WTC11 (cell line): ENCODE data around the gene B3GAT3. TPM values are rescaled to one million over a fixed set of nuclear protein-coding genes. Genes with fewer than 3 reads are reported as not detected.

ENCODE experiments used
- ATAC-seq: fragments of 200-7000 bp; cut with Tn5 transposase; 2 replicates; pipeline ENCODE4 v1.10.0; 2021; ENCODE audit warnings: mild to moderate bottlenecking, moderate library complexity
- CTCF ChIA-PET: fragments of 300-600 bp; sonication (Branson Sonifier 250); formaldehyde crosslinking; loops from one replicate; lab custom pipeline; 2021; ENCODE audit warnings: antibody characterized with exemption; lab: Charles Lee
- POLR2A ChIA-PET: fragments of 350-600 bp; sonication (Branson Sonifier 250); formaldehyde crosslinking; loops from one replicate; lab custom pipeline; 2021; ENCODE audit warnings: antibody characterized with exemption; lab: Charles Lee
- DNase-seq: peaks from one replicate; pipeline ENCODE4 v3.0.0; 2021; ENCODE audit warnings: low spot score
- H3K27ac Mint-ChIP-seq: 2 replicates; pipeline ENCODE4 v1.8.0; 2021; ENCODE audit warnings: mixed read lengths
- H3K27me3 Mint-ChIP-seq: 2 replicates; pipeline ENCODE4 v1.8.0; 2021; ENCODE audit warnings: low read depth, mild to moderate bottlenecking, moderate library complexity, mixed read lengths
- H3K36me3 Mint-ChIP-seq: 2 replicates; pipeline ENCODE4 v1.8.0; 2021; ENCODE audit warnings: mixed read lengths
- H3K4me1 Mint-ChIP-seq: 2 replicates; pipeline ENCODE4 v1.8.0; 2022; ENCODE audit warnings: mixed read lengths
- H3K4me3 Mint-ChIP-seq: 2 replicates; pipeline ENCODE4 v1.8.0; 2021; ENCODE audit warnings: mild to moderate bottlenecking, moderate library complexity, mixed read lengths
- H3K9me3 Mint-ChIP-seq: 2 replicates; pipeline ENCODE4 v1.8.0; 2021; ENCODE audit warnings: mixed read lengths
- FOXK1 ChIP-seq: sonication (generic); formaldehyde crosslinking; IDR thresholded peaks from 2 replicates; pipeline ENCODE4 v1.8.0; 2022; ENCODE audit warnings: mild to moderate bottlenecking, moderate library complexity, missing genetic modification reagents
- GABPB1 ChIP-seq: sonication (generic); formaldehyde crosslinking; IDR thresholded peaks from 2 replicates; pipeline ENCODE4 v1.8.1; 2023; ENCODE audit warnings: mild to moderate bottlenecking, missing genetic modification reagents
- GTF2I ChIP-seq: fragments of 250-450 bp; sonication (Bioruptor Pico); conservative IDR thresholded peaks from 2 replicates; pipeline ENCODE4 v1.4.0; 2021; ENCODE audit warnings: mild to moderate bottlenecking
- HMGA2 ChIP-seq: fragments of 250-450 bp; sonication (Bioruptor Pico); IDR thresholded peaks from 2 replicates; pipeline ENCODE4 v1.4.0; 2021; ENCODE audit warnings: mild to moderate bottlenecking, moderate library complexity
- KAT7 ChIP-seq: sonication (generic); formaldehyde crosslinking; IDR thresholded peaks from 2 replicates; pipeline ENCODE4 v1.8.1; 2023; ENCODE audit warnings: missing genetic modification reagents, mild to moderate bottlenecking, borderline replicate concordance
- MYBL2 ChIP-seq: sonication (generic); formaldehyde crosslinking; IDR thresholded peaks from 2 replicates; pipeline ENCODE4 v1.8.1; 2023; ENCODE audit warnings: mild to moderate bottlenecking, moderate library complexity, missing genetic modification reagents
- NFYB ChIP-seq: sonication (generic); formaldehyde crosslinking; conservative IDR thresholded peaks from 2 replicates; pipeline ENCODE4 v1.8.0; 2022; ENCODE audit warnings: low read depth, missing genetic modification reagents
- OVOL2 ChIP-seq: fragments of 250-450 bp; sonication (Bioruptor Pico); IDR thresholded peaks from 2 replicates; pipeline ENCODE4 v1.9.0; 2021; ENCODE audit warnings: mild to moderate bottlenecking, borderline replicate concordance
- PREB ChIP-seq: sonication (generic); formaldehyde crosslinking; IDR thresholded peaks from 2 replicates; pipeline ENCODE4 v1.8.1; 2022; ENCODE audit warnings: mild to moderate bottlenecking, missing genetic modification reagents, moderate library complexity, borderline replicate concordance
- PRRX2 ChIP-seq: fragments of 250-450 bp; sonication (Bioruptor Pico); IDR thresholded peaks from 2 replicates; pipeline ENCODE4 v1.8.0; 2021; ENCODE audit warnings: mild to moderate bottlenecking
- RELA ChIP-seq: sonication (generic); formaldehyde crosslinking; IDR thresholded peaks from 2 replicates; pipeline ENCODE4 v1.8.1; 2022; ENCODE audit warnings: missing genetic modification reagents, mild to moderate bottlenecking, borderline replicate concordance
- RORB ChIP-seq: fragments of 250-450 bp; sonication (Bioruptor Pico); IDR thresholded peaks from 2 replicates; pipeline ENCODE4 v1.9.0; 2021; ENCODE audit warnings: mild to moderate bottlenecking
- USF1 ChIP-seq: sonication (generic); formaldehyde crosslinking; IDR thresholded peaks from 2 replicates; pipeline ENCODE4 v1.8.0; 2022; ENCODE audit warnings: mild to moderate bottlenecking, missing genetic modification reagents
- ZBTB21 ChIP-seq: sonication (generic); formaldehyde crosslinking; IDR thresholded peaks from 2 replicates; pipeline ENCODE4 v1.8.1; 2023; ENCODE audit warnings: mild to moderate bottlenecking, missing genetic modification reagents, borderline replicate concordance
- total RNA-seq: library from RNA; stranded (reverse); gene quantifications from 3 replicates; pipeline ENCODE4 v1.2.3, GENCODE V29; 2021
- TF ChIP-seq, protein P1 (sequence below): sonication (generic); formaldehyde crosslinking; IDR thresholded peaks from 2 replicates; pipeline ENCODE4 v1.8.1; 2022; ENCODE audit warnings: low read depth, mild to moderate bottlenecking, moderate library complexity, missing genetic modification reagents, borderline replicate concordance
- TF ChIP-seq, protein P2 (sequence below): sonication (generic); formaldehyde crosslinking; IDR thresholded peaks from 2 replicates; pipeline ENCODE4 v1.8.1; 2023; ENCODE audit warnings: mild to moderate bottlenecking, missing genetic modification reagents, moderate library complexity
- TF ChIP-seq, protein P3 (sequence below): sonication (generic); formaldehyde crosslinking; IDR thresholded peaks from 2 replicates; pipeline ENCODE4 v1.8.0; 2023; ENCODE audit warnings: missing genetic modification reagents, mild to moderate bottlenecking, borderline replicate concordance
- TF ChIP-seq, protein P4 (sequence below): fragments of 250-450 bp; sonication (Bioruptor Pico); conservative IDR thresholded peaks from 2 replicates; pipeline ENCODE4 v1.9.0; 2021; ENCODE audit warnings: mild to moderate bottlenecking
- TF ChIP-seq, protein P5 (sequence below): fragments of 250-450 bp; sonication (Bioruptor Pico); IDR thresholded peaks from 2 replicates; pipeline ENCODE4 v1.8.0; 2021; ENCODE audit warnings: mild to moderate bottlenecking
- TF ChIP-seq, protein P6 (sequence below): sonication (generic); formaldehyde crosslinking; IDR thresholded peaks from 2 replicates; pipeline ENCODE4 v1.8.0; 2022; ENCODE audit warnings: mild to moderate bottlenecking, missing genetic modification reagents

B3GAT3 gene
- total RNA-seq, 1 experiment from 2014 or later = 43.9 TPM

- no peak for TF ChIP-seq USF1 (CRISPR knock-in tag)
Measured at GRCh38 chr11:62579252-62579651, 42.5 kb downstream of the B3GAT3 start (continued).

DNA sequence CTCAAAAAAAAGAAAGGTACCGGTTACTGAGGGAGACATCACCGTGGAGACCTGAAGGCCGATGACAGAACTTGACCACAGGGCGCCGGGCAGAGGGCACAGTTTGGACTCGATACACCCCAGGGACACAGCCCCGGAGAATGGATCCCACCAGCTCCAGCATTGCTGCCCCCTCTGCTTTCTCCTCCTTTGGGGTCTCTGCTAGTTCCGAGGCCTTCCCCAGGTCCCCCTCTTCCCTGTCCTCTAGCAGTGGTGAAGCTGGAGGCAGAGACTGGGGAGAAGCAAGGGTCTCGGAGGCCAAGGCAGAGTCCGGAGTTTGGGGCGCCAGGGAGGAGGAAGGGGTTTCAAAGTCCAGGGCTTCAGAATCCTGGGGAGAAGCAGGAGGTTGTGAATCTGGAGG lies 43.2 kb downstream of the B3GAT3 start:
- DNase-seq (no peak), ATAC-seq (no peak)
- Mint-ChIP-seq H3K27me3 (no peaks in the 10 kb centered on the region), H3K36me3 (peaks cover 36% of the 10 kb centered on the region), H3K4me1 (peaks cover 10% of the 10 kb centered on the region), H3K9me3 (no peaks in the 10 kb centered on the region), H3K27ac (no peak overlapping the region), H3K4me3 (no peak overlapping the region)
- ChIA-PET POLR2A (no interaction called here), CTCF (interaction anchor here (0.5 to 1.3 kb wide), 3 partner anchors 21 to 196 kb away, joined by 3 read pairs; no protein-coding TSS in a partner anchor)
- TF ChIP-seq ZBTB21 (CRISPR knock-in tag) = no peak
- TF ChIP-seq, protein P1, sequence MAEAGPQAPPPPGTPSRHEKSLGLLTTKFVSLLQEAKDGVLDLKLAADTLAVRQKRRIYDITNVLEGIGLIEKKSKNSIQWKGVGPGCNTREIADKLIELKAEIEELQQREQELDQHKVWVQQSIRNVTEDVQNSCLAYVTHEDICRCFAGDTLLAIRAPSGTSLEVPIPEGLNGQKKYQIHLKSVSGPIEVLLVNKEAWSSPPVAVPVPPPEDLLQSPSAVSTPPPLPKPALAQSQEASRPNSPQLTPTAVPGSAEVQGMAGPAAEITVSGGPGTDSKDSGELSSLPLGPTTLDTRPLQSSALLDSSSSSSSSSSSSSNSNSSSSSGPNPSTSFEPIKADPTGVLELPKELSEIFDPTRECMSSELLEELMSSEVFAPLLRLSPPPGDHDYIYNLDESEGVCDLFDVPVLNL (CRISPR knock-in tag) = no peak
- TF ChIP-seq, protein P2, sequence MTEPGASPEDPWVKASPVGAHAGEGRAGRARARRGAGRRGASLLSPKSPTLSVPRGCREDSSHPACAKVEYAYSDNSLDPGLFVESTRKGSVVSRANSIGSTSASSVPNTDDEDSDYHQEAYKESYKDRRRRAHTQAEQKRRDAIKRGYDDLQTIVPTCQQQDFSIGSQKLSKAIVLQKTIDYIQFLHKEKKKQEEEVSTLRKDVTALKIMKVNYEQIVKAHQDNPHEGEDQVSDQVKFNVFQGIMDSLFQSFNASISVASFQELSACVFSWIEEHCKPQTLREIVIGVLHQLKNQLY (CRISPR knock-in tag) = no peak

DNA sequence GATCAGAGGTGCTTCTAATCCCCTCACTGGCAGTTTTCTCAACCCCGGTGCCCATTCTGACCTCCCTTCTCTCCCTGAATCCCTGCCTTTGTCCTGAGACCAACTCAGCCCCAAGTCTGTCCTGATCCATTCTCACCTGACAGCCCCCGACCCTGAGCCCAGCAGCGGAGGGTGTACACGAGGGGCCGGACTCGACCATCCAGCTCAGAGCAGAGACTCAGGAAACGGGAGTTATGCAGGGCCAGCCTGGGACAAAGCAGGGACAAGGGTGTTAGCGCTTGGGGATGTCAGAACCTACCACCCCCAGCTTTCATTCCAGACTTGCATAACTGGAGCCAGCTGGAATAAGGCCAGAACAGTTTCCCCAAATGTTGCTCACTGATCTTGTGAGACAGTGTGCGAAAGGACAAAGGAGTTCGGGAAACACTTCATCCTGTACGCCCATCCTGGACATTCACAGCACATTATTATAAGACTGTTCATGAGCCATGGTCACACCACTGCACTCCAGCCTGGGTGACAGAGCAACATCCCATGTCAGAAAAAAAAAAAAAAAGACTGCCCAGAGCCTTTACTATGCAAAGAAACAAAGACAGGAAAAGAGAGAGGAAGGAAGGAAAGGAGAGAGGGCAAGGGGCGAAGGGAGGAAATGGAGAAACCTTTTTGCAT lies 44.6 kb downstream of the B3GAT3 start:
- no peak overlapping the region; the same call in 1 of the 2 replicates for H3K27ac Mint-ChIP-seq
- ChIA-PET POLR2A (no interaction called here), CTCF (no interaction called here)
- peaks cover 47% of the 10 kb centered on the region for H3K36me3 Mint-ChIP-seq
- no peak overlapping the region for H3K4me3 Mint-ChIP-seq
- ATAC-seq = no peak
- H3K9me3 Mint-ChIP-seq = no peaks in the 10 kb centered on the region
- no peak for DNase-seq
- H3K27me3 Mint-ChIP-seq = no peaks in the 10 kb centered on the region
- H3K4me1 Mint-ChIP-seq = peaks cover 19% of the 10 kb centered on the region
- TF ChIP-seq NFYB (CRISPR knock-in tag) (no peak), PRRX2 (CRISPR knock-in tag) (no peak), FOXK1 (CRISPR knock-in tag) (no peak), GABPB1 (CRISPR knock-in tag) (no peak), GTF2I (CRISPR knock-in tag) (no peak), KAT7 (CRISPR knock-in tag) (no peak), RORB (CRISPR knock-in tag) (no peak), RELA (CRISPR knock-in tag) (no peak), MYBL2 (no peak), OVOL2 (no peak), HMGA2 (CRISPR knock-in tag) (no peak), PREB (CRISPR knock-in tag) (no peak)
- TF ChIP-seq, protein P3, sequence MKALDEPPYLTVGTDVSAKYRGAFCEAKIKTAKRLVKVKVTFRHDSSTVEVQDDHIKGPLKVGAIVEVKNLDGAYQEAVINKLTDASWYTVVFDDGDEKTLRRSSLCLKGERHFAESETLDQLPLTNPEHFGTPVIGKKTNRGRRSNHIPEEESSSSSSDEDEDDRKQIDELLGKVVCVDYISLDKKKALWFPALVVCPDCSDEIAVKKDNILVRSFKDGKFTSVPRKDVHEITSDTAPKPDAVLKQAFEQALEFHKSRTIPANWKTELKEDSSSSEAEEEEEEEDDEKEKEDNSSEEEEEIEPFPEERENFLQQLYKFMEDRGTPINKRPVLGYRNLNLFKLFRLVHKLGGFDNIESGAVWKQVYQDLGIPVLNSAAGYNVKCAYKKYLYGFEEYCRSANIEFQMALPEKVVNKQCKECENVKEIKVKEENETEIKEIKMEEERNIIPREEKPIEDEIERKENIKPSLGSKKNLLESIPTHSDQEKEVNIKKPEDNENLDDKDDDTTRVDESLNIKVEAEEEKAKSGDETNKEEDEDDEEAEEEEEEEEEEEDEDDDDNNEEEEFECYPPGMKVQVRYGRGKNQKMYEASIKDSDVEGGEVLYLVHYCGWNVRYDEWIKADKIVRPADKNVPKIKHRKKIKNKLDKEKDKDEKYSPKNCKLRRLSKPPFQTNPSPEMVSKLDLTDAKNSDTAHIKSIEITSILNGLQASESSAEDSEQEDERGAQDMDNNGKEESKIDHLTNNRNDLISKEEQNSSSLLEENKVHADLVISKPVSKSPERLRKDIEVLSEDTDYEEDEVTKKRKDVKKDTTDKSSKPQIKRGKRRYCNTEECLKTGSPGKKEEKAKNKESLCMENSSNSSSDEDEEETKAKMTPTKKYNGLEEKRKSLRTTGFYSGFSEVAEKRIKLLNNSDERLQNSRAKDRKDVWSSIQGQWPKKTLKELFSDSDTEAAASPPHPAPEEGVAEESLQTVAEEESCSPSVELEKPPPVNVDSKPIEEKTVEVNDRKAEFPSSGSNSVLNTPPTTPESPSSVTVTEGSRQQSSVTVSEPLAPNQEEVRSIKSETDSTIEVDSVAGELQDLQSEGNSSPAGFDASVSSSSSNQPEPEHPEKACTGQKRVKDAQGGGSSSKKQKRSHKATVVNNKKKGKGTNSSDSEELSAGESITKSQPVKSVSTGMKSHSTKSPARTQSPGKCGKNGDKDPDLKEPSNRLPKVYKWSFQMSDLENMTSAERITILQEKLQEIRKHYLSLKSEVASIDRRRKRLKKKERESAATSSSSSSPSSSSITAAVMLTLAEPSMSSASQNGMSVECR = no peak
- TF ChIP-seq, protein P4, sequence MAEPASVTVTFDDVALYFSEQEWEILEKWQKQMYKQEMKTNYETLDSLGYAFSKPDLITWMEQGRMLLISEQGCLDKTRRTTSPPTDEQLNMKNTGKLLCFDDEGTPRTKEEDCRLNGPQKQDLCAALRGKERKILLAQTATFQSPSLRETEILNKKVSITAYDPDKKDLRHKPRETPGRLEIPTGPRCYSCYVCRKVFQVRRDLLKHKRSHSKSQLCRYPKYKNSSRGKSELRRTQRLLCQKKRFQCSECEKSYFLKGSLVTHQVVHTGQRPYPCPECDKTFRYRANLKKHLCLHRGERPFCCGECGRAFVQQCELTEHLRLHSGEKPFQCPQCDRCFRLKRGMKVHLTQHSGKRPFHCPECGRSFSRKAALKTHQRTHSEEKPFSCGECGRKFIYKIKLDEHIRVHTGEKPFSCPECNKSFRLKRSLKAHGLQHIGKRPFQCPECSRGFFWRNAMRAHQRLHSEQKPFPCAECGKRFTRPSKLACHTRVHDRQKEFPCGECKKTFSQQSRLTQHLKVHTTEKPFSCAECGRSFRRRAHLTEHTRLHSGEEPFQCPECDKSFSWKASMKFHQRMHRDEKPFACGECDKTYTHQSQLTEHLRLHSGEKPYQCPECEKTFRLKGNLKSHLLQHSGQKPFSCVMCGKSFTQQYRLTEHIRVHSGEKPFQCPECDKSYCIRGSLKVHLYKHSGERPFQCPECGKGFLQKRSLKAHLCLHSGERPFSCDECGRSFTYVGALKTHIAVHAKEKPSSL (CRISPR knock-in tag) = no peak
- TF ChIP-seq, protein P5, sequence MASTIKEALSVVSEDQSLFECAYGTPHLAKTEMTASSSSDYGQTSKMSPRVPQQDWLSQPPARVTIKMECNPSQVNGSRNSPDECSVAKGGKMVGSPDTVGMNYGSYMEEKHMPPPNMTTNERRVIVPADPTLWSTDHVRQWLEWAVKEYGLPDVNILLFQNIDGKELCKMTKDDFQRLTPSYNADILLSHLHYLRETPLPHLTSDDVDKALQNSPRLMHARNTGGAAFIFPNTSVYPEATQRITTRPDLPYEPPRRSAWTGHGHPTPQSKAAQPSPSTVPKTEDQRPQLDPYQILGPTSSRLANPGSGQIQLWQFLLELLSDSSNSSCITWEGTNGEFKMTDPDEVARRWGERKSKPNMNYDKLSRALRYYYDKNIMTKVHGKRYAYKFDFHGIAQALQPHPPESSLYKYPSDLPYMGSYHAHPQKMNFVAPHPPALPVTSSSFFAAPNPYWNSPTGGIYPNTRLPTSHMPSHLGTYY (CRISPR knock-in tag) = no peak
- TF ChIP-seq, protein P6, sequence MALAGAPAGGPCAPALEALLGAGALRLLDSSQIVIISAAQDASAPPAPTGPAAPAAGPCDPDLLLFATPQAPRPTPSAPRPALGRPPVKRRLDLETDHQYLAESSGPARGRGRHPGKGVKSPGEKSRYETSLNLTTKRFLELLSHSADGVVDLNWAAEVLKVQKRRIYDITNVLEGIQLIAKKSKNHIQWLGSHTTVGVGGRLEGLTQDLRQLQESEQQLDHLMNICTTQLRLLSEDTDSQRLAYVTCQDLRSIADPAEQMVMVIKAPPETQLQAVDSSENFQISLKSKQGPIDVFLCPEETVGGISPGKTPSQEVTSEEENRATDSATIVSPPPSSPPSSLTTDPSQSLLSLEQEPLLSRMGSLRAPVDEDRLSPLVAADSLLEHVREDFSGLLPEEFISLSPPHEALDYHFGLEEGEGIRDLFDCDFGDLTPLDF (CRISPR knock-in tag) = no peak
